Measurements from ENCODE around the gene MANF. TPM values are rescaled to one million over a fixed set of nuclear protein-coding genes. Genes with fewer than 3 reads are reported as not detected.

Gene MANF
- total and polyA plus RNA-seq, 2 experiments from 2014 or later: 48.7 to 92.7 TPM

- no peak overlapping the region for H3K4me2 ChIP-seq
- H3K36me3 ChIP-seq (ENCODE audit: insufficient read depth): no peaks in the 10 kb centered on the region
- no peaks in the 10 kb centered on the region for H3K9me2 ChIP-seq (ENCODE audit: insufficient read depth)
- Mint-ChIP-seq H3K27ac (no peak overlapping the region), H3K9me3 (no peaks in the 10 kb centered on the region), H3K4me1 (no peaks in the 10 kb centered on the region), H3K4me3 (no peak overlapping the region), H3K27me3 (ENCODE audit: insufficient read depth, low read depth, poor library complexity) (no peaks in the 10 kb centered on the region), H3K36me3 (ENCODE audit: low read depth) (no peaks in the 10 kb centered on the region)
- H3K27ac ChIP-seq (ENCODE audit: low read depth): no peak overlapping the region
- H2AFZ ChIP-seq: no peak overlapping the region
- TF ChIP-seq ZNF462 (CRISPR knock-in tag; IDR thresholded peaks at IDR 0.05) (no peak), CTCF (conservative IDR thresholded peaks at IDR 0.05; ENCODE audit: low read depth in 2 of 2) (no peak), JUNB (IDR thresholded peaks at IDR 0.05; ENCODE audit: unreplicated experiment) (no peak), STAT1 (IDR thresholded peaks at IDR 0.05; ENCODE audit: unreplicated experiment) (no peak), POLR2AphosphoS5 (IDR thresholded peaks at IDR 0.05; ENCODE audit: low read depth) (no peak), CREB1 (CRISPR knock-in tag; IDR thresholded peaks at IDR 0.05; ENCODE audit: low read depth) (no peak), ZNF331 (CRISPR knock-in tag; IDR thresholded peaks at IDR 0.05; ENCODE audit: low read depth) (no peak), EZH2 (IDR thresholded peaks at IDR 0.05; ENCODE audit: low read depth, unreplicated experiment) (no peak), ZNF114 (CRISPR knock-in tag; IDR thresholded peaks at IDR 0.05) (no peak), ETS1 (IDR thresholded peaks at IDR 0.05) (no peak), NANOG (IDR thresholded peaks at IDR 0.05; ENCODE audit: borderline replicate concordance) (no peak), REST (IDR thresholded peaks at IDR 0.05; ENCODE audit: unreplicated experiment) (no peak)
- H3F3A ChIP-seq (replicated peaks; ENCODE audit: low read depth): no peaks in the 10 kb centered on the region
- no peaks in the 10 kb centered on the region for H3K4me1 ChIP-seq (ENCODE audit: insufficient read depth)
- no peak overlapping the region for H3K4me3 ChIP-seq
- no peaks in the 10 kb centered on the region for H3K27me3 ChIP-seq (ENCODE audit: insufficient read depth)
- H3K79me2 ChIP-seq (replicated peaks; ENCODE audit: insufficient read depth): no peaks in the 10 kb centered on the region
- no peaks in the 10 kb centered on the region for H4K20me1 ChIP-seq (replicated peaks; ENCODE audit: insufficient read depth)
- ATAC-seq (no peak), DNase-seq (ENCODE audit: low spot score) (no peak)
These were observed 27.2 kb upstream of the MANF start for GRCh38 chr3:51357856-51358255.

All from GM23338 (cell line).